GM23338 (cell line): ENCODE measurements around the gene BRI3. TPM values are rescaled to one million over a fixed set of nuclear protein-coding genes. Genes with fewer than 3 reads are reported as not detected.

Experiments
- ATAC-seq: fragments of 200-7000 bp; cut with Tn5 transposase; 3 replicates; pipeline ENCODE4 v1.9.1; 2020
- DNase-seq: peaks from one replicate; pipeline ENCODE4 v3.0.0-alpha.2; 2015; ENCODE audit warnings: low spot score
- H2AFZ ChIP-seq: fragments of 200-600 bp; sonication (generic); 2 replicates; pipeline ENCODE4 v1.8.0; 2016; ENCODE audit warnings: antibody characterized with exemption, mild to moderate bottlenecking, moderate library complexity
- H3F3A ChIP-seq: fragments of 200-600 bp; sonication (generic); replicated peaks from 2 replicates; pipeline ENCODE4 v1.8.0; 2017; ENCODE audit warnings: antibody characterized with exemption, mixed run types, low read depth
- H3K27ac ChIP-seq: fragments of 200-600 bp; sonication (generic); 2 replicates; pipeline ENCODE4 v1.6.1; 2016; ENCODE audit warnings: low read depth
- H3K27me3 ChIP-seq: fragments of 200-600 bp; sonication (generic); 2 replicates; pipeline ENCODE4 v1.8.0; 2016; ENCODE audit warnings: mild to moderate bottlenecking, mixed run types, moderate library complexity; ENCODE audit not compliant: insufficient read depth
- H3K36me3 ChIP-seq: fragments of 200-600 bp; sonication (generic); 2 replicates; pipeline ENCODE4 v1.8.0; 2016; ENCODE audit warnings: mild to moderate bottlenecking; ENCODE audit not compliant: insufficient read depth
- H3K4me1 ChIP-seq: fragments of 200-600 bp; sonication (generic); 2 replicates; pipeline ENCODE4 v1.8.0; 2016; ENCODE audit warnings: mild to moderate bottlenecking, moderate library complexity; ENCODE audit not compliant: insufficient read depth
- H3K4me2 ChIP-seq: fragments of 200-600 bp; sonication (generic); 2 replicates; pipeline ENCODE4 v1.7.1; 2017; ENCODE audit warnings: mixed run types
- H3K4me3 ChIP-seq: fragments of 200-600 bp; sonication (generic); 2 replicates; pipeline ENCODE4 v1.6.1; 2016; ENCODE audit warnings: mixed run types
- H3K79me2 ChIP-seq: fragments of 200-600 bp; sonication (generic); replicated peaks from 2 replicates; pipeline ENCODE4 v1.8.0; 2017; ENCODE audit warnings: mild to moderate bottlenecking; ENCODE audit not compliant: insufficient read depth
- H3K9me2 ChIP-seq: fragments of 200-600 bp; sonication (generic); 2 replicates; pipeline ENCODE4 v1.8.0; 2017; ENCODE audit not compliant: insufficient read depth
- H4K20me1 ChIP-seq: fragments of 200-600 bp; sonication (generic); replicated peaks from 2 replicates; pipeline ENCODE4 v1.8.0; 2017; ENCODE audit warnings: mild to moderate bottlenecking; ENCODE audit not compliant: insufficient read depth
- H3K27ac Mint-ChIP-seq: 2 replicates; pipeline ENCODE4 v1.8.0; 2020; ENCODE audit warnings: inconsistent platforms, mild to moderate bottlenecking, moderate library complexity, mixed read lengths
- H3K27me3 Mint-ChIP-seq: 3 replicates; pipeline ENCODE4 v1.8.0; 2022; ENCODE audit warnings: low read depth, mild to moderate bottlenecking, moderate library complexity, mixed read lengths, inconsistent platforms; ENCODE audit not compliant: insufficient read depth, poor library complexity
- H3K36me3 Mint-ChIP-seq: 3 replicates; pipeline ENCODE4 v1.8.0; 2021; ENCODE audit warnings: low read depth, mild to moderate bottlenecking, inconsistent platforms, moderate library complexity, mixed read lengths
- H3K4me1 Mint-ChIP-seq: 3 replicates; pipeline ENCODE4 v1.8.0; 2020; ENCODE audit warnings: mild to moderate bottlenecking, inconsistent platforms, mixed read lengths
- H3K4me3 Mint-ChIP-seq: 3 replicates; pipeline ENCODE4 v1.8.0; 2021; ENCODE audit warnings: moderate library complexity, mild to moderate bottlenecking, inconsistent platforms, mixed read lengths
- H3K9me3 Mint-ChIP-seq: 3 replicates; pipeline ENCODE4 v1.8.0; 2020; ENCODE audit warnings: moderate library complexity, mild to moderate bottlenecking, inconsistent platforms, mixed read lengths
- CREB1 ChIP-seq: fragments of 250-450 bp; sonication (Bioruptor Pico); IDR thresholded peaks from 2 replicates; pipeline ENCODE4 v1.5.0; 2020; ENCODE audit warnings: low read depth, mild to moderate bottlenecking, moderate library complexity
- CTCF ChIP-seq, 2 experiments: fragments of 200-600 bp in 1 of 2; sonication (generic) in 1 of 2; conservative IDR thresholded peaks; 2 replicates each; pipeline versions ENCODE4 v1.5.1 to v1.6.1; 2016 to 2017; ENCODE audit warnings: antibody characterized with exemption in 2 of 2, low read depth in 2 of 2, mild to moderate bottlenecking in 2 of 2, moderate library complexity in 1 of 2
- EZH2 ChIP-seq: fragments of 200-600 bp; sonication (generic); IDR thresholded peaks from one replicate; pipeline ENCODE4 v1.8.0; 2017; ENCODE audit warnings: antibody characterized with exemption, mild to moderate bottlenecking, low read depth; ENCODE audit not compliant: unreplicated experiment
- EZH2phosphoT487 ChIP-seq: fragments of 200-600 bp; sonication (generic); IDR thresholded peaks from one replicate; pipeline ENCODE4 v1.8.1; 2018; ENCODE audit warnings: antibody characterized with exemption; ENCODE audit not compliant: unreplicated experiment
- JUNB ChIP-seq: IDR thresholded peaks from one replicate; pipeline ENCODE4 v1.6.1; 2016; ENCODE audit warnings: antibody characterized with exemption; ENCODE audit not compliant: unreplicated experiment
- NANOG ChIP-seq: IDR thresholded peaks from 2 replicates; pipeline ENCODE4 v1.6.1; 2016; ENCODE audit warnings: antibody characterized with exemption, borderline replicate concordance
- POLR2AphosphoS5 ChIP-seq: IDR thresholded peaks from 2 replicates; pipeline ENCODE4 v1.6.1; 2016; ENCODE audit warnings: antibody characterized with exemption, low read depth
- REST ChIP-seq: IDR thresholded peaks from one replicate; pipeline ENCODE4 v1.6.1; 2018; ENCODE audit warnings: antibody characterized with exemption; ENCODE audit not compliant: unreplicated experiment
- STAT1 ChIP-seq: IDR thresholded peaks from one replicate; pipeline ENCODE4 v1.6.1; 2016; ENCODE audit warnings: antibody characterized with exemption; ENCODE audit not compliant: unreplicated experiment
- ZNF114 ChIP-seq: fragments of 250-450 bp; sonication (Bioruptor Pico); IDR thresholded peaks from 2 replicates; pipeline ENCODE4 v1.5.0; 2020; ENCODE audit warnings: mild to moderate bottlenecking, moderate library complexity
- ZNF331 ChIP-seq: fragments of 250-450 bp; sonication (Bioruptor Pico); IDR thresholded peaks from 2 replicates; pipeline ENCODE4 v1.5.0; 2020; ENCODE audit warnings: low read depth, mild to moderate bottlenecking, moderate library complexity
- ZNF462 ChIP-seq: fragments of 250-450 bp; sonication (Bioruptor Pico); IDR thresholded peaks from 2 replicates; pipeline ENCODE4 v1.5.0; 2020; ENCODE audit warnings: mild to moderate bottlenecking, moderate library complexity
- polyA plus RNA-seq: library from polyadenylated mRNA; unstranded; fragments of >200 nt; fragmentation: Nextera tagmentation; extraction: Ambion mirVana; gene quantifications from 2 replicates; pipeline ENCODE4 v1.2.1, GENCODE V29; 2016
- total RNA-seq: library from RNA; depleted of rRNA; stranded (reverse); fragments of >200 nt; shearing (Covaris generic); gene quantifications from 2 replicates; pipeline ENCODE4 v1.2.3, GENCODE V29; 2014
- TF ChIP-seq, protein P1 (sequence below): IDR thresholded peaks from 2 replicates; pipeline ENCODE4 v1.6.1; 2016; ENCODE audit warnings: antibody characterized with exemption

BRI3 gene
- total and polyA plus RNA-seq, 2 experiments from 2014 or later = 21.7 to 66.1 TPM

DNA sequence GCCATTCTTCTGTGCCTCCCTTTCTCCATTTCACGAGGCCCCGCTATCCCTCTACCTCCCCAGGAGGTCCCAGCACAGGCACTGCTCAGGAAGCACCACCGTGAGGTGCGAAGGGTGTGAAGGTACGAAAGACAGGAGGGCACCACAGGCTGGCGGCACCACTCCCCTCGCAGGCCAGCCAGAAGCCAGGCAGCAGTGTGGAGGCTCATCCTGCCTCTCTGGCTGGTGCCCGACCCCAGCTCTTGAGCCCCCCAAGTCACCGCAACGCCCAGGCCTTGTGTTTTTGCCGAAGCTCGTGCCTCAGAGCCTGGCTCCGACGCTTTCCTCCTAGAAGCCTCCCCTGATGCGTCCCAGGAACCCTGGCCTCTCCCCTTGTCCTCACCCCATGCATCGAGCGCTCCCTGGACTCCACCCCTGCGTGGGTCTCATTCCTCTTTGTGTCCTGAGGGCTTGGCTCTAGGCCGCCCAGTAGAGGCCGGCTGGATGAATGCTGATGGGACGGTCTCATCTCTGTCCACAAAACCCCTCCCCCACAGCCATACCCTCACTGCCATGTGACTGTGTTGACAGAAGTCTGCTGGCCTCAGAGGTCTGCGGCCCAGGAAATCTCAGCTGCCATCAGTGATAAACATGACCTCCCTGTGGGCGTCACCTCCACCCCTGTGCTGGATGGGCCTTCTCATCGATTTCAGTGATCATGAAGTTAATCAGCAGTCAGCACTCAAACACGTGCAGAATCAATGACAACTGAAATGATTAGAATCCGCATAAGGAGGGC lies 19.3 kb downstream of the BRI3 start:
- no peaks in the 10 kb centered on the region; the same call in 1 of the 2 replicates for H3K79me2 ChIP-seq
- no peaks in the 10 kb centered on the region for H3K9me2 ChIP-seq
- Mint-ChIP-seq H3K4me3 (no peak overlapping the region), H3K4me1 (peaks cover 11% of the 10 kb centered on the region), H3K27ac (no peak overlapping the region; the same call in 1 of the 2 replicates), H3K27me3 (peaks cover 19% of the 10 kb centered on the region), H3K9me3 (no peaks in the 10 kb centered on the region), H3K36me3 (peaks cover 49% of the 10 kb centered on the region)
- no peak overlapping the region for H3K4me3 ChIP-seq
- DNase-seq (no peak), ATAC-seq (no peak)
- no peak overlapping the region for H3K27ac ChIP-seq
- H3K4me1 ChIP-seq = no peaks in the 10 kb centered on the region; the same call in 1 of the 2 replicates
- H3K27me3 ChIP-seq = no peaks in the 10 kb centered on the region
- H4K20me1 ChIP-seq = peaks cover 15% of the 10 kb centered on the region; the same call in 1 of the 2 replicates
- no peak overlapping the region for H2AFZ ChIP-seq
- no peak overlapping the region for H3K4me2 ChIP-seq
- H3K36me3 ChIP-seq = peaks cover 4% of the 10 kb centered on the region
- TF ChIP-seq ZNF331 (CRISPR knock-in tag) (no peak), CREB1 (CRISPR knock-in tag) (no peak), NANOG (no peak), STAT1 (no peak), EZH2phosphoT487 (no peak), EZH2 (no peak), ZNF462 (no peak), REST (no peak), CTCF (conservative IDR thresholded peaks at IDR 0.05; ENCODE audit: low read depth in 2 of 2) (no peak), POLR2AphosphoS5 (no peak), JUNB (no peak), ZNF114 (CRISPR knock-in tag) (no peak)
- TF ChIP-seq, protein P1, sequence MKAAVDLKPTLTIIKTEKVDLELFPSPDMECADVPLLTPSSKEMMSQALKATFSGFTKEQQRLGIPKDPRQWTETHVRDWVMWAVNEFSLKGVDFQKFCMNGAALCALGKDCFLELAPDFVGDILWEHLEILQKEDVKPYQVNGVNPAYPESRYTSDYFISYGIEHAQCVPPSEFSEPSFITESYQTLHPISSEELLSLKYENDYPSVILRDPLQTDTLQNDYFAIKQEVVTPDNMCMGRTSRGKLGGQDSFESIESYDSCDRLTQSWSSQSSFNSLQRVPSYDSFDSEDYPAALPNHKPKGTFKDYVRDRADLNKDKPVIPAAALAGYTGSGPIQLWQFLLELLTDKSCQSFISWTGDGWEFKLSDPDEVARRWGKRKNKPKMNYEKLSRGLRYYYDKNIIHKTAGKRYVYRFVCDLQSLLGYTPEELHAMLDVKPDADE = no peak
- H3F3A ChIP-seq = no peaks in the 10 kb centered on the region; the same call in 1 of the 2 replicates
